Astrocyte of the spinal cord (primary cell): Measurements from ENCODE around the gene NPEPL1.

Experiments used
- DNase-seq: peaks from one replicate; pipeline ENCODE4 v3.0.0; 2011; ENCODE audit warnings: low read depth, low spot score
- H3K4me3 ChIP-seq: 2 replicates; pipeline ENCODE4 v1.5.1; 2011; ENCODE audit warnings: low read depth, mild to moderate bottlenecking, low read length, moderate library complexity
- in situ Hi-C: cut with HindIII; loops from 2 replicates; pipeline ENCODE4 v1.10.0; 2017; ENCODE audit warnings: low sequenced_read_pairs
- TF ChIP-seq, protein P1 (sequence below): IDR thresholded peaks from 2 replicates; pipeline ENCODE4 v1.5.1; 2012; ENCODE audit warnings: low read depth, mild to moderate bottlenecking, low read length, inconsistent platforms

Gene NPEPL1

DNA sequence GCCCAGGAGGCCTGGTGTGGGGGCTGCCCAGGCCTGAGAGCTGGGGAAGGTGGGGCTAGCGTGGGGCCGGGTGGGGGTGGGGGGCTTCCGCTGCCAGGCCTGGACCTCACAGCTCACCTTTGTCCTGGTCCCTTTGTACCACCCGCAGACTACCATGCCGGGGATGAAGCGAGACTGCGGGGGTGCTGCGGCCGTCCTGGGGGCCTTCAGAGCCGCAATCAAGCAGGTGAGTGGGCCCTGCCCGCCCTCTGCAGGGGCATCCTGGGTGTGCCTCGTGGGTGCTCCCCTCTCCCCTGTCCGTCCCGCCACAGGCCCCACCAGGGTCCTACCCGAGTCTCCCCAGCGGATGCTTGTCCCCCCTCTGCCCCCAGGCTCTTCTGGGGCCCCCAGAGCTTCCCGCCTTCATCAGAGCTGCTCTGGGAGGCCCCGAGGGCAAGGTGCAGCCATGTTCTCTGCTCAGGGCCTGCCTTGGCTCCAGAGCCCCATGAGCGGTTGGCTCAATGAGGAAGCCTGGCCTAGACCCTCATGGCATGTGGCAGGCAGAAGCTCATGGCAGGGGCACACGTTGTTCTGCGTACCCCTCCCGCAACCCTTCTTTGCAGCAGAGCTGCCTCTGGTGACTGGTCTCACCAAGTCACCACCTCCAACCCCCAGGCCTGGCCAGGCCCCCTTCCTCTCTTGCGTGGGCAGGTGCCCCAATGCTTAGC lies 14.5 kb downstream of the NPEPL1 start:
- in situ Hi-C loops, result no loop called here
- TF ChIP-seq, protein P1, sequence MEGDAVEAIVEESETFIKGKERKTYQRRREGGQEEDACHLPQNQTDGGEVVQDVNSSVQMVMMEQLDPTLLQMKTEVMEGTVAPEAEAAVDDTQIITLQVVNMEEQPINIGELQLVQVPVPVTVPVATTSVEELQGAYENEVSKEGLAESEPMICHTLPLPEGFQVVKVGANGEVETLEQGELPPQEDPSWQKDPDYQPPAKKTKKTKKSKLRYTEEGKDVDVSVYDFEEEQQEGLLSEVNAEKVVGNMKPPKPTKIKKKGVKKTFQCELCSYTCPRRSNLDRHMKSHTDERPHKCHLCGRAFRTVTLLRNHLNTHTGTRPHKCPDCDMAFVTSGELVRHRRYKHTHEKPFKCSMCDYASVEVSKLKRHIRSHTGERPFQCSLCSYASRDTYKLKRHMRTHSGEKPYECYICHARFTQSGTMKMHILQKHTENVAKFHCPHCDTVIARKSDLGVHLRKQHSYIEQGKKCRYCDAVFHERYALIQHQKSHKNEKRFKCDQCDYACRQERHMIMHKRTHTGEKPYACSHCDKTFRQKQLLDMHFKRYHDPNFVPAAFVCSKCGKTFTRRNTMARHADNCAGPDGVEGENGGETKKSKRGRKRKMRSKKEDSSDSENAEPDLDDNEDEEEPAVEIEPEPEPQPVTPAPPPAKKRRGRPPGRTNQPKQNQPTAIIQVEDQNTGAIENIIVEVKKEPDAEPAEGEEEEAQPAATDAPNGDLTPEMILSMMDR, result no peak
- DNase-seq, result no peak

DNA sequence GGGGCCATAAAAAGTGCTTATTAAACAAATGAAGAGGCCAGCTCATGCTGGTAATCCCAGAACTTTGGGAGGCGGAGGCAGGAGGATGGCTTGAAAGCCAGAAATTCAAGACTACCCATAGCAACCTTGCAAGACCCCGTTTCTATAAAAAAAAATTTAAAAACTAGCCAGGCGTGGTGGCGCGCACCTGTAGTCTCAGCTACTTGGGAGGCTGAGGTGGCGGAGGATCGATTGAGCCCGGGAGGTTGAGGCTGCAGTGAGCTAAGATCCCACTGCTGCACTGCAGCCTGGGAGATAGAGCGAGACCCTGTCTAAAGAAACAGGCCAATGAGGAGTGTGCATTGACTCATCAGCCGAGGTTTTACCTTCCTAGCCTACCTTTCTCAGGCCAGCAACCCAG lies 15.2 kb downstream of the NPEPL1 start:
- in situ Hi-C loops, result no loop called here
- no peak overlapping the region for H3K4me3 ChIP-seq
- DNase-seq, result no peak
- TF ChIP-seq, protein P1, result no peak

More for the DNA sequence above, 14.5 kb downstream of the NPEPL1 start:
- H3K4me3 ChIP-seq, result no peak overlapping the region

DNA sequence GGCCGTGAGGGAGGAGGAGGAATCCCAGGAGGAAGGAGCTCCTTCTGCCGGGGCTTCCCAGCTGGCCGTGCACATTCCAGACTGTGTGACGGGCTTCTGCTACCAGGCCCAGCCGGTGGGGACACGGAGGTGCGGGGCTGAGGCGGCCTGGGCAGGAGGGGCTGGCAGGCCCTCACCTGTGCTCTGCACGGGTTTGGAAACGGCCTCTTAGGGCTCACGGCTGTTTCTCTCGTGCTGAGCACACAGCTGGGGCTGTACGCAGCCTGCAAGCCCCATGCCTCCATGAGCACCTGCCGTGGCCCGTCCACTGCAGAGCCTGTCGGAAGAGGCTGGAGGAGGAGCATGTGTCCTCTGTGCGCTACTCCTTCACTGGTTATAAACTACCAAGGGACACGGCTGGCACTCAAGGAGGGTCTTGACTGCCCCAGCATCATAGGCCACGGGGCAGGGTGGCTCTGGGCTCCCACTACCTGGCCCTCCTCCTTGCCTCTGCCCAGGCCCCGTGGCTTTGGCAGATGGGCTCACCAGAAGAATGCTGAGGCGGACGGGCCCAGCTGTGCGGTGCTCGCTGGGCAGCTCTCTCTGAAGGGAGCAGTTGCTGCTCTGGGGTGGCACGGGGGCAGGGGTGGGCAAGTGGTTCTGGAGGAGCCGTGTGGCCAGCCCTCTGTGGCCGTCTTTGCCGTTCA lies 15.8 kb downstream of the NPEPL1 start:
- no peak for DNase-seq
- TF ChIP-seq, protein P1, result no peak
- in situ Hi-C loops, result no loop called here
- H3K4me3 ChIP-seq, result no peak overlapping the region

DNA sequence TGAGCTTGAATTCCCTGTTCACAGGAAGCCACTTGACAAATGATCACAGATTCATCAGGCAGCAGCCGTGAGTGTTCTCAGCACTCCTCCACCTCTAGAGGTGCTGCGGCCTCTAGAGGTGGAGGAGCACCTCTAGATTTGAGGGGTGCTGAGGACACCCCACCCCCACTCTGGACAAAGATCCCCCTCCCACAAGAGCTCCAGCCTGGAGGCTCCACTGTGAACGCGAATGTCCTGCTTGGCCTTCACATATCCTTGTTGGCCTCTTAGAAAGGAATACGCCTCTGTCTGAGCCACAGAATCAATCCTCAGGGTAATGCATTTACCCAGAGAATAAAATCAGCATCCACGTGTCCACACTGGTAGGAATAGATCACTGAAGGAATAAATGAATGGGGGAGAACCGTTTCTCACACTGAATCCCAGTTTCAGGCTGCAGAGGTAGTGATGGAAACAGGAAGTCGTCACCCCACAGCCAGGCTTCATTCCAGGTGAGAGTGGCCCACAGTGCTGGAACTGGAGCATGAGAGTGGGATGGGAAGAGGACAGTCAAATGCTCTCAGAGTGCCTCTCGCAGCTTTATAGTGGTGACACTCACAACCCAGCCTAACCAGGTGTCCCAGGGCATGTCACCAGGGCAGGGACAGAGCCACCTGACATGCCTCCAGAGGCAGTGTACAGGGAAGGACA lies 16.6 kb downstream of the NPEPL1 start:
- DNase-seq, result no peak
- H3K4me3 ChIP-seq, result no peak overlapping the region
- TF ChIP-seq, protein P1, result no peak
- in situ Hi-C loops, result no loop called here

DNA sequence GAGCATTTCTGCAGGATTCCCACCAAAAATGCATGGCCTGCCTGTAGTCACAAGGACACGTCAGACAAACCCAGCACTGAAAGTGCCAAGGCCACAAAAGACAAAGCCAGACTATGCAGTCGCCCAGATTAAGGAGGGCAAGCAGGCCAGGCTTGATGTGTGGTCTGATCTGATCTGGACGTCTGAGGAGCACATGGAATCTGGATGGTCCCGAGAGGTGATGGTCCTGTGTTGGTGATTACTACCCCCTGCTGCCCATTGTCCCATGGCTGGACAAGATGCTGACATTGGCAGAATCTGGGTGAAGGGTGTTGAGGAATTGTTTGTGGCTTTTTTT lies 17.1 kb downstream of the NPEPL1 start:
- in situ Hi-C loops, result no loop called here
- H3K4me3 ChIP-seq, result no peak overlapping the region
- no peak for DNase-seq
- TF ChIP-seq, protein P1, result no peak

DNA sequence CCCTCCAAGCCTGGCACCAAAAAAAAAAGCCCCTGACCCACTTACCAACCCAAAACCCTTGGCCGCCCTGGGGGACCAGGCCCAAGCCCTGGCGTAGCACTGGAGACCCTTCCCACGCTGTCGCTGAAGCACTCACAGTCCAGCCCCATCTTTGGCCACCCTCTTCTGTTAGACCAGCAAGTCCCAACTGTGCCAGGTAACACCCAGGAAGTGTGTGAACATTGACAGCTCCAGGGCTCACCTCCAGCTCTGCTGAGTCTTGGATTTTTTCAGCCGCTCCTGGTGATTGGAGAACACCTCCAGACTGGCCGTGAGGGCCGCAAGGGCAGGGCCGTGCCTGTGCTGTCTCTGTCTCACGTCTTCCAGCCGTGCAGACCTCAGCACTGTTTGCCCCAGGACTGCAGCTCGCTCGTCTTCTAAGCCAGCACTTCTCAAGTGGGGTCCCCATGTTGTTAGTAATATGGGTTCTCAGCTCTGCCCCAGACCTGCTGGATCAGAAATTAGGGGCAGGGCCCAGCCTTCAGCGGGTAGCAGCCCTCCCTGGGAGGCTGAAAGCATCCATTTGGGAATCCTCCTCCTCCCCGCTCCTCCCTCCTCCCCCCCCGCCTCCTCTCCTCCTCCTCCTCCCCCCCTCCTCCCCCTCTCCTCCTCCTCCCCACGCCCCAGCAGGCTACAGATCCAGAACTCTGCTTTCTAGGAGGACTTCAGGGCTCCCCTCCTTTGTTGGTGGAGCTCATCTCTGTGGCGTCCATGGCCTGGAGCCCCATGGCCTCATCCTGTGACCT lies 18.1 kb downstream of the NPEPL1 start:
- TF ChIP-seq, protein P1, result no peak
- no peak overlapping the region for H3K4me3 ChIP-seq
- in situ Hi-C loops, result no loop called here
- DNase-seq, result no peak
